Transverse colon (tissue), 3 donors: ENCODE data around the gene TRUB2.

Experiments
- EP300 ChIP-seq: sonication (generic); formaldehyde crosslinking; IDR thresholded peaks from one replicate; pipeline ENCODE4 v1.6.1; 2017; ENCODE audit warnings: antibody characterized with exemption, low read depth
- TF ChIP-seq, protein P1 (sequence below), 5 experiments: fragments of 200-600 bp in 3 of 5; fragments of 450-650 bp in 2 of 5; sonication (generic) in 3 of 5; IDR thresholded peaks; 1 replicate in 2 of 5; 2 replicates in 3 of 5; pipeline ENCODE4 v1.5.1; 2016 to 2017; ENCODE audit warnings: antibody characterized with exemption in 5 of 5, inconsistent platforms in 3 of 5, mild to moderate bottlenecking in 2 of 5, moderate library complexity in 1 of 5

DNA sequence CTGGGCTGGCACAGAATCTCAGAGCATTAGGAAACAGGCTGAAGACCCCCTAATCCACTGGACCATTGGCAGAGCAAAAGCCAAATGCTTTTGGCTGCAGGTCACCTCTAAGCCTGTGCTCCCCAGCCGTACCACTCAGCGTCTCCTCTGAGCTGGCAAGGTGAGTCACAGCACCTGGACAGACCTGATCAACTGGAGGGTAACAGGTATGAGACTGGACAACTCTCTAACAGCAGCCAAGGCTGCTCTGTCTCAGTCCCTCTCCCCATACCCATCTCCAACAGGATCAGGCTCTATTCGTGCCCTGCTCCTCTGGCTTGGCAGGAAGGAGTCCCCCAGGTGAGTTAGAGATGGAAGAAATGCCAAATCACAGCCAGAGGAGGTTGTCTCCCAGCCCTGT, 51.1 kb downstream of the TRUB2 start:
- TF ChIP-seq EP300: no peak
- TF ChIP-seq, protein P1, sequence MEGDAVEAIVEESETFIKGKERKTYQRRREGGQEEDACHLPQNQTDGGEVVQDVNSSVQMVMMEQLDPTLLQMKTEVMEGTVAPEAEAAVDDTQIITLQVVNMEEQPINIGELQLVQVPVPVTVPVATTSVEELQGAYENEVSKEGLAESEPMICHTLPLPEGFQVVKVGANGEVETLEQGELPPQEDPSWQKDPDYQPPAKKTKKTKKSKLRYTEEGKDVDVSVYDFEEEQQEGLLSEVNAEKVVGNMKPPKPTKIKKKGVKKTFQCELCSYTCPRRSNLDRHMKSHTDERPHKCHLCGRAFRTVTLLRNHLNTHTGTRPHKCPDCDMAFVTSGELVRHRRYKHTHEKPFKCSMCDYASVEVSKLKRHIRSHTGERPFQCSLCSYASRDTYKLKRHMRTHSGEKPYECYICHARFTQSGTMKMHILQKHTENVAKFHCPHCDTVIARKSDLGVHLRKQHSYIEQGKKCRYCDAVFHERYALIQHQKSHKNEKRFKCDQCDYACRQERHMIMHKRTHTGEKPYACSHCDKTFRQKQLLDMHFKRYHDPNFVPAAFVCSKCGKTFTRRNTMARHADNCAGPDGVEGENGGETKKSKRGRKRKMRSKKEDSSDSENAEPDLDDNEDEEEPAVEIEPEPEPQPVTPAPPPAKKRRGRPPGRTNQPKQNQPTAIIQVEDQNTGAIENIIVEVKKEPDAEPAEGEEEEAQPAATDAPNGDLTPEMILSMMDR (IDR thresholded peaks at IDR 0.05): no peak
